PC-3 (cell line): ENCODE results near the gene DGKH.

Source experiments
- CTCF ChIP-seq: fragments of 300-600 bp; sonication (generic); conservative IDR thresholded peaks from 2 replicates; pipeline ENCODE4 v1.5.1; 2017; ENCODE audit warnings: antibody characterized with exemption, low read depth, mild to moderate bottlenecking, low read length
- EZH2 ChIP-seq: fragments of 300-600 bp; sonication (generic); IDR thresholded peaks from one replicate; pipeline ENCODE4 v1.6.1; 2017; ENCODE audit warnings: antibody characterized with exemption, mild to moderate bottlenecking, low read length; ENCODE audit not compliant: unreplicated experiment
- EZH2phosphoT487 ChIP-seq: fragments of 300-600 bp; sonication (generic); IDR thresholded peaks from 2 replicates; pipeline ENCODE4 v1.6.1; 2018; ENCODE audit warnings: mild to moderate bottlenecking, antibody characterized with exemption, low read length, borderline replicate concordance

GRCh38 chr13:42021851-42022250 lies 26.6 kb upstream of the DGKH start:
- no peak for TF ChIP-seq CTCF
- TF ChIP-seq EZH2phosphoT487 = no peak
- TF ChIP-seq EZH2 = no peak
